SK-N-SH (cell line): ENCODE data around the gene MCTP2.

Source experiments
- CTCF ChIP-seq: fragments of 200-600 bp; sonication (generic); IDR thresholded peaks from 2 replicates; pipeline ENCODE4 v1.6.1; 2017; ENCODE audit warnings: antibody characterized with exemption, mild to moderate bottlenecking, moderate library complexity
- EP300 ChIP-seq, 2 experiments: IDR thresholded peaks; 2 replicates each; pipeline versions ENCODE4 v1.4.0 to v1.6.1; 2012; ENCODE audit warnings: borderline replicate concordance in 1 of 2, low read depth in 1 of 2, low read length in 1 of 2
- FOSL2 ChIP-seq: IDR thresholded peaks from 2 replicates; pipeline ENCODE4 v1.4.0; 2012; ENCODE audit warnings: low read depth, mild to moderate bottlenecking, moderate library complexity, borderline replicate concordance
- GABPA ChIP-seq: IDR thresholded peaks from 2 replicates; pipeline ENCODE4 v1.4.0; 2012; ENCODE audit warnings: low read depth, mild to moderate bottlenecking
- MAX ChIP-seq: IDR thresholded peaks from 2 replicates; pipeline ENCODE4 v1.4.0; 2012; ENCODE audit warnings: low read depth
- REST ChIP-seq: IDR thresholded peaks from 2 replicates; pipeline ENCODE4 v1.6.1; 2012; ENCODE audit warnings: mild to moderate bottlenecking, low read depth, low read length, moderate library complexity
- SIN3A ChIP-seq: IDR thresholded peaks from 2 replicates; pipeline ENCODE4 v1.6.1; 2012; ENCODE audit warnings: low read depth, mild to moderate bottlenecking, low read length, moderate library complexity, borderline replicate concordance
- TAF1 ChIP-seq: IDR thresholded peaks from 2 replicates; pipeline ENCODE4 v1.6.1; 2012; ENCODE audit warnings: low read depth, mild to moderate bottlenecking, low read length, moderate library complexity, borderline replicate concordance
- TF ChIP-seq, protein P1 (sequence below): IDR thresholded peaks from 2 replicates; pipeline ENCODE4; 2012

DNA sequence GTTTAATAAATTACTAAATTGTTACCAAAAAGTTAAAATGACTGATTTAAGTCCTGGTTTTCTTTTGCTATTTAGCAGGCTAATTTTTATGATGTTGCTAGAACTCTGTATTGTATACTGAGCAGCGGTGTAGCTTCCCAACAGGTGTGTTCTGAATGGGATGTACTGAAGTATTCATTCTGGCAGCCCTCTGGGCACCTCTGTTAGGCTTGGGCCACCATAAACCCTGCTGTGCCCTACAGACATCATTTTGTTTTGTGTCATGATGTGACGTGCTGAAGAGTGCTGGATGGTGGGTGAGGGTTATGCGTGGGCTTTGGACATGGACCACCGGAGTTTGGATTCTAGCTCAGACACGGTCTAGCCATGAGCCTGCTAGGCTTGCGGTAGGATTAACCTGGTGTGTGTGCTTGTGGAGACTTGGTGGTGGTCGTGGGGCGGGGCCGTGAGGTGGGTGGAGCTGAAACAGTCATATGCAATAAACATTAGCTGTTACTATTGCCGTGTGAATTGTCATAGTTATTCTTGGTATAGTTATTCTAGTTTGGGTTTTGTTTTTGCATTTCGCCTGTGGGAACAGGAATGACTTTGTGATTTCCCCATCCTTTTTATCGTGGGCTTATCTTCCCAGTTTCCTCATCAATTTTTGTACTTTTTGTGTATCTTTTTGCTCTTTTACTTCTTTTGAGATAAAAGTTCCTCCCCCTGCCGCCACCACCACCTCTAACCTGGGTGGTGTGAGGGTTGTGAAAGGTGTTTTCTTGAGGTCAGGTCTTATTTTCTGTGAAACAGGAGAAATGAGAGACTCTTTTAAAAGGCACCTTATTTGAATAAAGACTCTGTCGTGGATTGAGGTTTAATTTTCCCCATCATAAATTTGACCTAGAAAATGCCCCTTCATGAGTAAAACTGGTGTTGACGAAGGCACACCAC is 93.7 kb downstream of the MCTP2 start:
- TF ChIP-seq CTCF (no peak), REST (no peak), MAX (no peak), EP300 (IDR thresholded peaks at IDR 0.05; ENCODE audit: borderline replicate concordance in 1 of 2, low read depth in 1 of 2, low read length in 1 of 2) (no peak), GABPA (no peak), TAF1 (no peak), SIN3A (no peak), FOSL2 (no peak)
- TF ChIP-seq, protein P1, sequence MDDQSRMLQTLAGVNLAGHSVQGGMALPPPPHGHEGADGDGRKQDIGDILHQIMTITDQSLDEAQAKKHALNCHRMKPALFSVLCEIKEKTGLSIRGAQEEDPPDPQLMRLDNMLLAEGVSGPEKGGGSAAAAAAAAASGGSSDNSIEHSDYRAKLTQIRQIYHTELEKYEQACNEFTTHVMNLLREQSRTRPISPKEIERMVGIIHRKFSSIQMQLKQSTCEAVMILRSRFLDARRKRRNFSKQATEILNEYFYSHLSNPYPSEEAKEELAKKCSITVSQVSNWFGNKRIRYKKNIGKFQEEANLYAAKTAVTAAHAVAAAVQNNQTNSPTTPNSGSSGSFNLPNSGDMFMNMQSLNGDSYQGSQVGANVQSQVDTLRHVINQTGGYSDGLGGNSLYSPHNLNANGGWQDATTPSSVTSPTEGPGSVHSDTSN = no peak
